SK-N-DZ (cell line): ENCODE measurements around the gene WNT4.
A peak's percentile ranks its signal among the peaks of the same experiment; 100 is the strongest.
"Not testable (repeated sequence)": the region's sequence is repeated elsewhere in the genome, so short reads cannot be mapped to it uniquely, and the experiment has no call there.

Experiments
- DNase-seq: peaks from one replicate; pipeline ENCODE4 v3.0.0-alpha.2; 2015; ENCODE audit warnings: low spot score

WNT4 gene

DNA sequence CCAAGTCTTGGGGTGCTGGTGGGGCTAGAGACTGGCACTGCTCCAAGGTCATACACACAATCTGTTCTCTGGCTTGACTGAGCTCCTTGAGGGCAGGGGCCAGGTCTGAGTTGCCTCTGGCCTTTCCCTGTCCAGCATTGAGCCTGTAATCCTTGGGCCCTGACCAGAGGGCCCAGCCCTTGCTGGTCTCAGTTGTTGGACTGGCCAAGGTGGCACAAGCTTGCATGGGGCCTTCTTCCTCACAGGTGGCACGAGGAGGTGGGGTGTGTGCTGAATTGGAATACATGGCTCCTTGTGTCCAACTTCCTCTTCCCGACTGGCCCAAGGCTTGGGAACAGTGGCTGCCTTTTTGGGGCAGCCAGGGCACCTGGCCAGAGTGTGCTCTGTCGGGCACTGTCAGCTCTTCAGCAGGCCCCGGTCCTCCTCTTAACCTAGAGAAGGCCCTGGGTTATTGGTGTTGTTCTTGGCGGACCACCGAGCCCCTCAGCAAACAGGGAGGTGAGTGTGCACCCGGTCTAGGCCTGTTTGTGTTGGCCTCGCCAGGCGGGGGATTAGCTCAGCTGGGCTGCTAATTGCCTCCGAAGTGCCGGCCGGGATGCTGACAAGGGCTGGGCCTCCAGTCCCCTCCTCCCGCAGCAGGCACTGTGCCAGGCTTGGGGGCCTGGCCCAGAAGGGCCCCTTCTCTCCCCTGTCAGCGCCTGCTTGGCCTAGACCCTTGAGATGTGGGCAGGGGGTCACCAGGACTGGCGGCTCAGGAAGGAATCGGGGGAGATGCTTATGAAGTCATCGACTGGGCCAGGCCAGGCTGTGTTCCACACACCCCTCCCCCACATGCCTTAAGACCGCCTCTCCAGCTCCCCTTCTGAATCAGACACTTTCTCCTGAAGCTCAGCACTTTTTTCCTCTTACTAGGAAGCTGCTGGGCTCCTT is 28.5 kb downstream of the WNT4 start:
- DNase-seq: no peak

DNA sequence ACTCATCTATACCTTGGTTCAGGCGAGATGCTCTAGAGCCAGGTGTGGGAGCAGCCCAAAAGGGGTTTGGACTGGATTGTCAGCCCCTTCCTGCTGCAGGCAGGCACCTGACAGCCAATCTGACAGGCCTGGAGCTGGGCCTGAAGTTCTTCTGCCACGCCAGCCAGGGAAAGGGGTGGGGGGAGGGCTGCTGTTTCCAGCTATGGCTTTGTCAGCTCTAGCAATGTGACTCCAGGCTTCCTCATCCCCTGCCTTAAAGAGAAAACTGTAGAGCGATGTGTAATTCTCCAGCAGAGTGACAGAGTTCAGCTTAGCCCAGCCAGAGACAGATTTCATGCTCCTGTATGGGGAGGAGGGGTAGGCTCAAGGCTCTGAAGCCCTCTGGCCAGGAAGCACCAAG is 30.3 kb downstream of the WNT4 start:
- DNase-seq: no peak

DNA sequence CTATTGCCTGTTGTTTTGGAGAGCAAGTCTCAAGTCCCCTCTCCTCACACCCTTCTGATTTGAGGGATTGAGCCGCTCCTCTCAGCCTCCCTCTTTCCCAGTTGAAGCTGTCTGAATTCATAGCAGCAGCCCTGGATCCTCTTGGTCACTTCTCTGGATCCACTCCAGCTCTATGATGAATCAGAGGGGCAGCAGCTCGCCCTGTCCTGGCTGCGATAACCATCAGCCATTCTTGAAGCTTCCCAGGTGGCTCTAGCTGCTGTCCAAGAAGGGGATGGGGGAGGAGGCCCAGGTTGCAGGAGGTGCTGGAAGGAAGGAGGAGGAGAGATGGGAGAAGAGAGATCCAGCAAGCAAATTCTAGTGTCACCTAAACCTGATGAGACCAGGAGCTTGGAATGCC is 31.3 kb downstream of the WNT4 start:
- DNase-seq: peak; percentile 40

DNA sequence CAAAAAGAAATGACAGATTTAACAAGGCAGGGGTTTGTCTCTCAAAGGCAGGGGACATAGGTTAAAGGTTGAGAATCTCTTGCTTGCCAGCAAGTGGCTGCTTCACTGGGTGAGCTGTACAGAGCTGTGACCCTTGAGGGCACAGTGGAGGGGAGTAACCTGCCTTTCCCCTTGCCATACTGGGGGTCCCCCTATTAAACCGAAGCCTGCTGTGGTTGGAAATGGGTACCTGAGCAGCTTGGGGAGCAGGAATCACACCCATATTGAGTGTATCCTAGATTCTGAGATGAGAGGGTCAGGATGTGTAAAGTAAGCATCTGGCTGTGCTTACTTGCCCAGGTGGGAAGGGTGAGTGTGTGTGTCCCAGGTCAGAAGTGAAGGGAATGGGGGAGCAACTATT is 31.8 kb downstream of the WNT4 start:
- DNase-seq: no peak

DNA sequence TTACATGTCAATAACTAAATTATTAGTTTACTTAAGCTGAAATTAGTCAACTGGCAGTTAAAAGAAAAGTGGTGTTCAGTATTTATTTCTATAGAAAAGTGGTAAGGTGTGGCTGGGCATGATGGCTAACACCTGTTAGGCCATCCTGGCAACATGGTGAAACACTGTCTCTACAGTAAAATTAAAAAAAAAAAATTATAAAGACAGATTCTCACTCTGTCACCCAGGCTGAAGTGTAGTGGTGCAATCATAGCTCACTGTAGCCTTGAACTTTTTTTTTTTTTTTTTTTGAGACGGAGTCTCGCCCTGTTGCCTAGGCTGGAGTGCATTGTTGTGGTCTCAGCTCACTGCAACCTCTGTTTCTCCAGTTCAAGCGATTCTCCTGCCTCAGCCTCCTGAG is 32.9 kb downstream of the WNT4 start:
- DNase-seq: no peak

DNA sequence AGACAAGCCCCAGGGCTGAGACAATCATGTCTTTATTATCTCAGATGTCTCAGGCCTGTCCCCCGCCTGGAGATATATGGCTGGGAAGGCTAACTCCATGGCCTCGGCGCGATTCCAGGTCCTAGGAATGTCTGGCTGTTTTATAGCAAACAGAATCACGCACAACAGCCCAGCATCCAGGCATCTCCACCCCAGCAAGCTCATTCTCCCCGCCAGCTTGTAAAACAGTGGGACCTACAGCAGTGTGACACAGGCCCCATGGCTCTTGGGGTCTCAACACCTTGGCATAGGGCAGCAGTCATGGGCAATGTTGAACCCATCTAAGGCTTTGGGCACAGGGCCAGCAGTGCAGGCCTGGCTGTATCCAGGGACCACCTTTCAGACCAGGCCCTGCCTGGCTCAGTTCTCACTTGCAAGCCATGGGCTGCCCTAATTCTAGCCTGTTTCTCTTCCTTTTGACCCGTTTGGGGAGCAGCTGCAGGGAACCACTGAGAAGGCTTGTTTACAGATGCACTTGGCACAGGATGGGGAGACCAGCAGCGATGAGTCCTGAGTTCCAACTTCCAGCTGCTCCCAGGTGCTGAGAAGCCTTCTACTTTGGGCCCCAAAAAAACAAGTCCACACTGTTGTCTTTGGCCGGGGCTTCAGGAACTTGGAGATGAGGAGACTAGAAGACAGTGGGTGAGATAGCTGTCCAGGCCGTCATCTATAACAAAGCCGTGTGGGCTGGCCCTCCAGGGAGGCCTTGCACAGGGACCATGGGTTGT is 34.4 kb downstream of the WNT4 start:
- DNase-seq: no peak

DNA sequence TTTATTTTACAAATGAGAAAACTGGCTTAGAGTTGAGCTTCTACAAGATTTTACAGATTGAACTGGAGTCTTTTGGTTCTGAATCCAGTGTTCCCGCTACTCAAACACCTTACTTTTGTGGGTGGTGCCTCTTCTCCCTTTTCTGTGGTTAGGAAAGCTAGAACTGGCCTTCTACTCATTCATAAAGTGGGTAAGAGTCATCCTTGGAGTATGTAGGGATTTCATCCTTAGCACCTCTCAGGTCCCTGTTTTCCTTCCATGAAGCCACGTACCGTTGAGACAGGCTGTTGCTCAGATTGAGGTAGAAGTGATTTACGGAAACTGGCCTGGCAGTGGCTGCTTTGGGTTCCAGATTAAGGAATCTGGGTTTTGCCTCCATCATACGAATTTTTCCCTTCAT is 35.8 kb downstream of the WNT4 start:
- no peak for DNase-seq

DNA sequence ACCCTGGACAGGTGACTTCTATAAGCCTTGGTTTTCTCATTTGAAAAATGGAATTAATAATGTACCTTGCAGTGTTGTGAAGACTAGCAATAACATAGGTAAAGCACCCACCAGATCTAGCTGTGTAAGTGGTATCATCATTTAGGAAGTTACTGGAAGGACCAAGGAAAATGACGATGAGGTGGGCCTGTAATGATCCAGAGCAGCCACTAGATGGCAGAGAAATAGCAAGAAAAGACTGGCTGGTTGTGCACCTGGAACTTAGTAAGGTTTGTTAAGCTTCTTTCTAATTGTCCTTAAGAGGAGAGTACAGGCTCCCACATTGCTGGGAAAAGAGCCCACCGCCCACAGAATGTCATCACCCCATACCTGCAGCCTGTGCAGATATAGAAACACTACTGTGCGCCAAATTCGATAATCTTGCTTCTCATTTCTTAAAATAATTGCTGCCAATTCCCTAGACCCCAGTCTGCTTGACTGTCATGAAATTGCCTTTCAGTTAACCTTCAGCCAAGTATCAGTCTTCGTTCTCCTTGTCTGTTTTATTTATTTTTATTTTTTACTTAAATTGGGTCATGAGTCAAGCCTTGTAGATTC is 37.2 kb downstream of the WNT4 start:
- DNase-seq: peak; percentile 40

DNA sequence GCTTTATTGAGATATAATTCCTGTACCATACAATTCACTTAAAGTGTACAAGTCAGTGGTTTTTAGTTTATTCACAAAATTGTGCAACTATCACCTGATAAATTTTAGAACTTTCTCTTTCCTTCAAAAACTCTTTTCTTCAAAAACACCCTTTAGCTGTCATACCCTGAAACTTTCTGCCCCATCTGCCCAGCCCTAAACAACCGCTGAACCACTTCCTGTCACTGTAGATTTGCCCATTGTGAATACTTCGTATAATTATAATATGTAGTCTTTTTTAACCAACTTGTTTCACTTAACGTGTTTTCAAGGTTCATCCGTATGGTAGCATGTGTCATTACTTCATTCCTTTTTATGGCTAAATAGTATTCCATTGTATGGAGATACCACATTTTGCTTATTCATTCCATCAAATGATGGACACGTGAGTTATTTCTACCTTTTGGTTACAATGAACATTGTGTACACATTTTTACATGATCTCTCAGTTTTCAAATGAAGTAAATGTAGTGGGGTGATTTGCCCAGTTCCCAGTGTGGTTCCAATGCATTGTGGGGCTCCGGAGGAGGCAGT is 37.9 kb downstream of the WNT4 start:
- DNase-seq: no peak

DNA sequence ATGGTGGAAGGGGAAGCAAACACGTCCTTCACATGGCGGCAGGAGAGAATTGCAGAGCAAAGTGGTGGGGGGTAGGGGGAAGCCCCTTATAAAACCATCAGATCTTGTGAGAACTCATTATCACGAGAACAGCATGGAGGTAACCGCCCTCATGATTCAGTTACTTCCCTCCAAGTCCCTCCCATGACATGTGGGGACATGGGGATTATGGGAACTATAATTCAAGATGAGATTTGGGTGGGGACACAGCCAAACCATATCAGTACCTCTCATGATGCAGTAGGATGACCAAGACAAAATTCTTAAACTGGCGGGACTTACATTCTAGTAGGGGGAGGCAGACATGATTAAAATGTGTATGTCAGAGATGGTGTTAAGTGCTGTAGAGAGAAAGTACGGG is 38.8 kb downstream of the WNT4 start:
- DNase-seq: no peak

DNA sequence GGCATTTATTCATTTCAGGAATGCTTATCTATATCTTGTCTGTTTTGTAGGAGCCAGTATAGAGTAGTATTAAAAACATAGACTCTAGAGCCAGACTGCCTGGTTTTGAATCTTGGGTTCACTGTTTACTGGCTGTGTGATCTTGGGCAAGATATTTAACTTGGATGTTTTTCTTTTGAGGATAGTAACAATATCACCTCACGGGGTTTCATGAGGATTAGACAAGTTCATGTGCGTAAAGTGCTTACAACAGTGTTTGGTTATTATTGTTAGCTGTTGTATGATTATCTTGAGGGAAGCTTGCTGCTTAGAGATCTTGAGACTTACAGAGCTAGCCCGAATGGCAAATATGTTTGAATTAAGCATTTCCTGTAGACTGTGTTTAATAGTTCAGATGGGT is 40.2 kb downstream of the WNT4 start:
- DNase-seq: no peak

DNA sequence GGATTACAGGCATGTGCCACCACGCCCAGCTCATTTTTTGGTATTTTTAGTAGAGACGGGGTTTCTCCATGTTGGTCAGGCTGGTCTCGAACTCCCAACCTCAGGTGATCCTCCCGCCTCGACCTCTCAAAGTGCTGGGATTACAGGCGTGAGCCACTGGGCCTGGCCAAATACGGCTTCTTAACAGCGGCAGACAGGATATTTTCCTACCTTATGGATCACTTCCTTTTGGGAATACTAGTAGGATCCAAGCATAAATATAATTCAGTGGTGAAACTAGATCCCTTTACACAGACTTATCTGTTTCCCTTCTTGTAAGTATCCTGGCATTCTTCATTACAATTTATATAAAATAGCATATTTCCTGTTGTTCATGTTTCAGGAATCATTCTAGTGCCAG is 40.9 kb downstream of the WNT4 start:
- DNase-seq: no peak

DNA sequence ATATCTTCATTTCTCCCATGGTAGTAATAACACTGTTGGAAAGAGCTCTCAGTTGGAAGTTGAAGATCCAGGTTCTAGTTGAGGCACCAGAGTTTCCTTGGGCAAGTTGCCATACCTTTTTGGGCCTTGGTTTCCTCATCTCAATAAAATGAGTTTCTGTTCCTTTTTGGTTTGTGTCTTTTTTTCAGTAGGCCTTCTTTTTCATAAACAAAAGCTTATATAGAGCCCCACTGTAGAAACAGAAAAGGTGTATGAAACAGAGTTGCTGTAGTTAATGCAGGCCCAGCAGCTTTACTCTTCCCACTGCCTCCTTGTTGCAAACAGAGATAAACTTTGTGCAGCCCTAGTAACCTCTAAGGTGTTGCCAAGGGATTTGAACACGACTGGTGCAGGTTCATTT is 41.7 kb downstream of the WNT4 start:
- DNase-seq: no peak

DNA sequence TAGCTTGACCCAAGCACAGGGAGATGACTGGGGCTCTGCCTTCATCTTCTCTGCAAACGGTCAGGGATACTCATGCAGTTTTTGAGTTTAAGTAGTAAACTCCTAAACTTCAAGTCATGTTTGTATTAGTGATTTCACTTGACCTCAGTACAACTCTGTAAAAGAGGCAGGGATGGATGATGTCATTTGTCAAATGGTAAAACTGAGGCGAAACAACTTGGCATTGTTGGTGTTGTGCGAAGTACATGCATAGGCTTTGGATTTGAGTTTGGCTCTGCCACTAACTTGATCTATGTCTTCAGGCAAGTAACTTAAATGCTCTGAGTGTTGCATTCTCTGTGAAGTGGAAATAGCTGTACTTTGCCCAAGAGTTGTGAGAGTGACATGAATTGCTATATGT is 42.7 kb downstream of the WNT4 start:
- DNase-seq: no peak

DNA sequence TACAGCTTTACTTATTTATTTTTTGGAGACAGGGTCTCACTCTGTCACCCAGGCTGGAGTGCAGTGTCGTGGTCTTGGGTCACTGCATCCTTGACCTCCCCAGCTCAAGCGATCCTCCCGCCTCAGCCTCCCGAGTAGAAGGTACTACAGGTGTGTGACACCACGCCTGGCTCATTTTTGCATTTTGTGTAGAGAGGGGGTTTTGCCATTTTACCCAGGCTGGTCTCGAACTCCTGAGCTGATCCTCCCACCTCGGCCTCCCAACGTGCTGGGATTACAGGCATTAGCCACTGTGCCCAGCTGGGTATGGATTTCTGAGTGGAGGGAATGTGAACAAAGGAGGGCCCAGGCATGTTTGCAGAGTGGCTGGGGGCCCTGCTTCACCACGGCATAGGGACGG is 44.1 kb downstream of the WNT4 start:
- no peak for DNase-seq

DNA sequence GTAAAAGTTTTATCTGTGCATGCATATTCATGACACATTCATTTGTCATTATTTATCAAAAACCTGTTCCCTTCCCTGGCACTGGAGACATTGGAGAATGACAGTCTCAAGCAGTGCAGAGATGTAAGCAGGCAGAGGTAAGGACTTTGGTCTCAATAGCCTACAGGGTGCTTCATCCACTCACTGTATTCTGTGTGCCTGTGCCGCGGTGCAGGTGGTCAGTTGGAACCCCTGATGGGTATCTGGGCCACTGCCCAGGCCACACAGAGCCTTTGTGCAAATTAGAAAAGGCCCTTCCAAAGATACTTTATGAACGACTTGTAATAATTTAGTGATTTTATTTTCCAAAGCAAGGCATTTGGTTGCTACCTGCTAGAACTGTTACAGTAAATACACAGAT is 46.4 kb downstream of the WNT4 start:
- no peak for DNase-seq

DNA sequence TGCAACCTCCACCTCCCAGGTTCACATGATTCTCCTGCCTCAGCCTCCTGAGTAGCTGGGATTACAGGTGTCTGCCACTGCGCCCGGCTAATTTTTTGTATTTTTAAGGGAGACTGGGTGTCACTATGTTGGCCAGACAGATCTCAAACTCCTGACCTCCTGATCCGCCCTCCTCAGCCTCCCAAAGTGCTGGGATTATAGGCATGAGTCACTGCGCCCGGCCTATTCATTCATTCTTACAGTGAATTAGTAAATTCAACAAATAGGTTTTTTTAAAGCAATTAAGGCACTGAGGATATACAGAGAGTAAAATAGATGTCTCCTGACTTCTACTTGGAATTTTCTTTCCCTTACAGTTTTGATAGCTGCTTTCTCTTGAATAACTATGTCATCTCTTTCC is 46.9 kb downstream of the WNT4 start:
- DNase-seq: no peak

DNA sequence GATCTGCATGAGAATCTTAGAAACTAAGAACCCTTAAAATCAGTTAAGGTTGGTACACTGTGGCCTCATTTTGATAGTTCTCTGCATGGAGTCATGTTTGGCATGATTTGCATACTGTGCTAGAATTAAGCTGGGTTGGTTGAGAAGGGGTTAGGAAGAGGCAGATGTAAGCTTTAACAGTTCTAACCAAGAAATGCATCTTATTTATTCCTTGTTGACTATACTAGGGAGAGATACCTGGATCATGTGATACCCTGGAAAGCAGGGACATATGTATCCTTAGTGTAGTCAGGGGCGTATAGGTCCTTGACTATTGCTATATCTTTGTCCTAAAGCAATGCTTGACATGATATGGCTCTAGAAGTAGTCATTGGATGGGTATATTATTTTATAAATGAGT is 49.4 kb downstream of the WNT4 start:
- DNase-seq: no peak

DNA sequence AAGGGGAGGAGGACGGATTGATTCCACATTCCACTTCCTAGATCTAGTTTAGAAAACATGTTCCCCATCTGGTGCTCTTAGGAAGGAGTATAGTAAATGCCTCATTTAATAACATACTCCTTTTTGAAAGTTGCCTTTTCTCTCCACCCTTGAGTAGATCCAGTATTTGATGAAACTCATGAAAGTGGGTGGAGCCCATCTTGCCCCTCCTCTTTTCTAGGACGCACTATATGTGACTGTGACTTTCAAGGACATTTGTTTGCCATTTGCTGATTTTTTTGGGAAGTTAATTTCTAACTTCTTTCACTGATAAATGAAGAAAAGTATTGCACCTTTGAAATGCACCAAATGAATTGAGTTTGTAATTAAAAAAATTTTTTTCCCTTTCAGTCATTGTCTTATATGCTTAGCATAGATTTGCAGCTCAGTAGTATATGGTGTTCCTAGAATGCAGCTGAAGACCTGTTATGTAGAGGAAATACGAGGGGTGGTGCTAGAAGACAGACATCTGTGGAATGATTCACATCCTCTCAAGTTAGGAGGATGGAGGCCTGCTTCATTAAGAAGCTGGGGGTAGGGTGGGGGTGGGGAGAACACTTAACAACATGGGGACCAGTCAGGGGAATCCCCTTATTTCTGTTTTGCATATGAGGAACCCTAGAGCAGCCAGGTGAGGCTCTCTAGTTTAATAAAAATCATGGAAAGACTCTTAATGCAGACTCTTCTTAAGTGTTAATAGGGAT is 50.7 kb downstream of the WNT4 start:
- not testable (repeated sequence) for DNase-seq

DNA sequence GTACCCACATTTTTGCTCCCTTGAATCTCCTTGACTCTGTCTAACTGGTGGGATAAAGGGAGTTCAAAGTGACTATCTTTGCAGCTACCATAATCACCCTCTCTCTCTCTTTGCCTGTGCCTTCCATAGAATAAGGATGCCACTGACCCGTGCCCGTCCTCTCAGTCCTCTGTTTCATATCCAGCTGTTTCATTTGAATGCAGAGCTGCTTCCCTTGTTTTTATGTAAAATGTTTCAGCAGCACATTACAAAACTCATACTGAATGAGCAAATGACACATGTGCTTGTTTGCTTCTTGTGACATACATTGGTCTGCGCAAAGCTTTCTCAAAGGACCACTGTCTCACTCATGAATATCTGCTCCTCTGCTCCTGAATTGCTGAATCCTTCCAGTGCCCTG is 52.0 kb downstream of the WNT4 start:
- DNase-seq: no peak

DNA sequence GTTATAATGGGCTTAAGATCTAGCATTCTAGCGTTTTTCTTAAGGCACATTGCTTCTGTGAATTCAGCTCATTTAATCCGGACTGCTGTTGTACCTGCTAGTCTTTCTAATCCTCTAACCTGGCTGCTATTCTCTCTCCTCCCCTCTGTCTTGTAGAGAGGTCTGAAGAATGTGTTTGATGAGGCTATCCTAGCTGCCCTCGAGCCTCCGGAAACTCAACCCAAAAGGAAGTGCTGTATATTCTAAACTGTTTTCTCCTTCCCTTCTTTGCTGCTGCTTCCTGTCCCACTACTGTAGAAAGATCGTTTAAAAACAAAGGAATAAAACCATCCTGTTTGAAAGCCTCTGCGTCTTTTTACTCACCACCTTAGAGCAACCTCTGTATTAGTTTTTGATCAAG is 53.1 kb downstream of the WNT4 start:
- no peak for DNase-seq
